ACC112 (cell line): ENCODE data around the gene ADARB1.

Experiments used
- H2AFZ ChIP-seq: fragments of 200-600 bp; sonication (generic); one replicate; pipeline ENCODE4 v1.6.0; 2017; ENCODE audit warnings: antibody characterized with exemption, low read length; ENCODE audit not compliant: unreplicated experiment
- H3K27ac ChIP-seq: fragments of 200-600 bp; sonication (generic); 2 replicates; pipeline ENCODE4 v1.5.1; 2014; ENCODE audit warnings: low read depth, mild to moderate bottlenecking, antibody characterized with exemption, low read length, moderate library complexity
- H3K27me3 ChIP-seq: fragments of 200-600 bp; sonication (generic); 2 replicates; pipeline ENCODE4 v1.6.1; 2014; ENCODE audit warnings: mild to moderate bottlenecking, antibody characterized with exemption, low read length, moderate library complexity, mixed read lengths; ENCODE audit not compliant: insufficient read depth
- H3K36me3 ChIP-seq: fragments of 200-600 bp; sonication (generic); 2 replicates; pipeline ENCODE4 v1.6.1; 2016; ENCODE audit warnings: mild to moderate bottlenecking, antibody characterized with exemption, low read length, moderate library complexity, mixed read lengths; ENCODE audit not compliant: insufficient read depth
- H3K4me1 ChIP-seq: fragments of 200-600 bp; sonication (generic); one replicate; pipeline ENCODE4 v1.6.1; 2016; ENCODE audit warnings: low read length, mixed read lengths; ENCODE audit not compliant: insufficient read depth, unreplicated experiment, control insufficient read depth
- H3K4me3 ChIP-seq: fragments of 200-600 bp; sonication (generic); 2 replicates; pipeline ENCODE4 v1.5.1; 2014; ENCODE audit warnings: mild to moderate bottlenecking, low read depth, low read length
- H3K79me2 ChIP-seq: fragments of 200-600 bp; sonication (generic); one replicate; pipeline ENCODE4 v1.6.0; 2016; ENCODE audit warnings: low read length; ENCODE audit not compliant: control insufficient read depth, unreplicated experiment, insufficient read depth

Gene ADARB1

GRCh38 chr21:45220714-45221490 lies 146.5 kb downstream of the ADARB1 start:
- Histone ChIP-seq H3K36me3 (peaks cover 9% of the 10 kb centered on the region), H2AFZ (no peak overlapping the region), H3K79me2 (no peaks in the 10 kb centered on the region), H3K27ac (no peak overlapping the region), H3K4me1 (no peaks in the 10 kb centered on the region), H3K4me3 (no peak overlapping the region), H3K27me3 (no peaks in the 10 kb centered on the region)

GRCh38 chr21:45222001-45222400 lies 147.6 kb downstream of the ADARB1 start:
- Histone ChIP-seq H3K4me3 (no peak overlapping the region), H2AFZ (no peak overlapping the region), H3K4me1 (peaks cover 9% of the 10 kb centered on the region), H3K27me3 (no peaks in the 10 kb centered on the region), H3K79me2 (no peaks in the 10 kb centered on the region), H3K27ac (no peak overlapping the region), H3K36me3 (peaks cover 8% of the 10 kb centered on the region; the same call in 1 of the 2 replicates)

- Histone ChIP-seq H3K27ac (no peak overlapping the region), H3K36me3 (no peaks in the 10 kb centered on the region), H3K4me3 (no peak overlapping the region), H3K79me2 (no peaks in the 10 kb centered on the region), H3K27me3 (no peaks in the 10 kb centered on the region), H2AFZ (no peak overlapping the region), H3K4me1 (peaks cover 23% of the 10 kb centered on the region)
These were observed 149.1 kb downstream of the ADARB1 start for GRCh38 chr21:45223236-45224185.

GRCh38 chr21:45224189-45224938 lies 150.0 kb downstream of the ADARB1 start:
- no peaks in the 10 kb centered on the region for H3K79me2 ChIP-seq
- no peak overlapping the region for H2AFZ ChIP-seq
- no peaks in the 10 kb centered on the region for H3K27me3 ChIP-seq
- no peak overlapping the region for H3K27ac ChIP-seq
- no peak overlapping the region for H3K4me3 ChIP-seq
- no peaks in the 10 kb centered on the region for H3K36me3 ChIP-seq
- H3K4me1 ChIP-seq, result peaks cover 28% of the 10 kb centered on the region

- no peaks in the 10 kb centered on the region for H3K27me3 ChIP-seq
These were observed 150.8 kb downstream of the ADARB1 start for GRCh38 chr21:45225041-45225740.

GRCh38 chr21:45225741-45226327 lies 151.5 kb downstream of the ADARB1 start:
- no peak overlapping the region for H2AFZ ChIP-seq
- no peaks in the 10 kb centered on the region for H3K36me3 ChIP-seq
- H3K27ac ChIP-seq, result no peak overlapping the region
- H3K27me3 ChIP-seq, result no peaks in the 10 kb centered on the region
- H3K79me2 ChIP-seq, result no peaks in the 10 kb centered on the region
- peaks cover 28% of the 10 kb centered on the region for H3K4me1 ChIP-seq
- H3K4me3 ChIP-seq, result no peak overlapping the region

More at GRCh38 chr21:45225041-45225740, 150.8 kb downstream of the ADARB1 start:
- H2AFZ ChIP-seq, result no peak overlapping the region
- H3K79me2 ChIP-seq, result no peaks in the 10 kb centered on the region
- H3K27ac ChIP-seq, result no peak overlapping the region
- H3K4me1 ChIP-seq, result peaks cover 28% of the 10 kb centered on the region
- no peaks in the 10 kb centered on the region for H3K36me3 ChIP-seq
- no peak overlapping the region for H3K4me3 ChIP-seq

GRCh38 chr21:45226540-45227326 lies 152.4 kb downstream of the ADARB1 start:
- peaks cover under 1% of the 10 kb centered on the region; the same call in 1 of the 2 replicates for H3K27me3 ChIP-seq
- H3K4me3 ChIP-seq, result no peak overlapping the region
- no peak overlapping the region for H3K27ac ChIP-seq
- H2AFZ ChIP-seq, result no peak overlapping the region
- peaks cover 28% of the 10 kb centered on the region for H3K4me1 ChIP-seq
- no peaks in the 10 kb centered on the region for H3K36me3 ChIP-seq
- H3K79me2 ChIP-seq, result no peaks in the 10 kb centered on the region

- H3K36me3 ChIP-seq, result no peaks in the 10 kb centered on the region
- H2AFZ ChIP-seq, result no peak overlapping the region
- H3K4me1 ChIP-seq, result peaks cover 28% of the 10 kb centered on the region
- H3K27me3 ChIP-seq, result peaks cover 9% of the 10 kb centered on the region; the same call in 1 of the 2 replicates
- no peaks in the 10 kb centered on the region for H3K79me2 ChIP-seq
- H3K4me3 ChIP-seq, result no peak overlapping the region
- peak overlapping the region; percentile 18; the same call in 1 of the 2 replicates for H3K27ac ChIP-seq
These were observed 153.4 kb downstream of the ADARB1 start for GRCh38 chr21:45227735-45228134.

- no peaks in the 10 kb centered on the region for H3K36me3 ChIP-seq
- no peak overlapping the region for H3K4me3 ChIP-seq
- H3K27ac ChIP-seq, result peak overlapping the region; percentile 18; the same call in 1 of the 2 replicates
- peaks cover 28% of the 10 kb centered on the region for H3K4me1 ChIP-seq
- no peaks in the 10 kb centered on the region for H3K79me2 ChIP-seq
- H2AFZ ChIP-seq, result no peak overlapping the region
- H3K27me3 ChIP-seq, result peaks cover 12% of the 10 kb centered on the region; the same call in 1 of the 2 replicates
These were observed 153.8 kb downstream of the ADARB1 start for GRCh38 chr21:45228171-45228641.
